Measurements from ENCODE around the gene ISCA2.

ISCA2 gene

DNA sequence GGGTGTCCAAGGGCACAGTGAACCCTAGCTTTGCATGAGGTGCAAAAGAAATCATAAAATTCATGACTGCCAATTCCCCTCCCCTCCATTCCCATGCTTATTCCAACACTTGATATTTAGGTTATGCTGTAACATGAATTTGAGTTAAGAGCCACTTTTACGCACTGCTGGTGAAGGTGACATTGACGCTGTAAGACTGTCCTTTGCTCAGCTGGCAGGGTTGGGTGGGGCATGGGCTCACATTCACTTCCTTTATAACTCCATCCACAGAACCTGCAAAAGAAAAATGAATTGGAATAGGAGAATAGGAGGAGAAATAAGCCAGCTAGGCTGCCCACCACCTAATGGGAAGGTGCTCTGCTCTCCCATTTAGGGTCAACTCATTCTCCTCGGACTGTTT lies 7.4 kb upstream of the ISCA2 start:
- H3K79me2 ChIP-seq (ENCODE audit: control insufficient read depth, insufficient read depth, low read length) = peaks cover 13% of the 10 kb centered on the region
- H2BK15ac ChIP-seq (replicated peaks; ENCODE audit: low read depth) = no peak overlapping the region
- no peak overlapping the region for H4K5ac ChIP-seq (ENCODE audit: low read length)
- no peak overlapping the region for H3K4me3 ChIP-seq (ENCODE audit: low read length)
- H3K18ac ChIP-seq (ENCODE audit: low read length) = no peak overlapping the region
- no peak overlapping the region for H3K4me2 ChIP-seq (ENCODE audit: low read length)
- H2BK120ac ChIP-seq (ENCODE audit: low read depth, low read length) = no peak overlapping the region
- no peak overlapping the region for H2BK5ac ChIP-seq (ENCODE audit: low read length)
- H3K56ac ChIP-seq (ENCODE audit: low read length) = no peak overlapping the region
- H4K8ac ChIP-seq (ENCODE audit: low read depth, low read length) = no peak overlapping the region
- no CpG with 5 or more reads among the region's 3 CpGs for WGBS (ENCODE audit: extremely low coverage, insufficient coverage, low lambda C conversion rate)
- no peak overlapping the region for H3K4ac ChIP-seq (ENCODE audit: low read depth, low read length)
- H2AK5ac ChIP-seq (ENCODE audit: low read length) = no peak overlapping the region
- no peak overlapping the region for H3K9ac ChIP-seq (ENCODE audit: low read length)
- DNase-seq = no peak
- no peak overlapping the region for H3K27ac ChIP-seq (ENCODE audit: low read depth, low read length)
- H3K79me1 ChIP-seq (ENCODE audit: low read length) = peaks cover 19% of the 10 kb centered on the region
- peaks cover 5% of the 10 kb centered on the region for H3K36me3 ChIP-seq (ENCODE audit: control insufficient read depth, insufficient read depth, low read length)
- H3K4me1 ChIP-seq (ENCODE audit: control insufficient read depth, low read depth, low read length) = peaks cover 3% of the 10 kb centered on the region
- no peaks in the 10 kb centered on the region for H3K27me3 ChIP-seq (ENCODE audit: insufficient read depth, low read length, poor library complexity)
- H3K23ac ChIP-seq (ENCODE audit: low read length) = no peak overlapping the region

DNA sequence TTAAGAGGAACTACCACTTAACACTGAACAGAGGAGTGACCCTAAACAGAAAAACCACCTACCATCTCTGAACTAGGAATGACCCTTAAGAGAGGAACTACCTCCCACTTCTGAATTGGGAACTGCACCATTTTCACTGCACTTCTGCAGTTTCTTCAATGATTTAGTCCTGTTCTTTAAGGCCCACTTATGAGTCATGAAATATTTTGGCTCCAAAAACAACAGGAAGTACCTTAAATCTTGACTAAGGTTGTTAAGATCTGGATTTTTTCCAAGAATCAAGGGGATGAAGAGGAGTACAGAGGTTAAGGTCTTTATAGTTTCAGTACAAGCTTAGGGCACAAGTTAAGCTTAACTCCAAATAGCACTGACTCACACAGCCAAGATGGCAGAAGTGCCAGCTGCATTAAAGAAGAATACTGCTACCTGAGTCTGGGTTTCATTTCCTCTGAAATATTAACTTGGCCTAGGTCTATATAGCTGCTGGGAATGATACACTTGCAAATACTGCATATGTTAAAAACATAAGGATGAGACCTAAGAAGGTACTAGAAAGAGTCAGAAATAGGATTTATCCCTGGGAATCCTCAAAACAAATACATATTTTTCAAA lies 4.7 kb upstream of the ISCA2 start:
- H3K4me2 ChIP-seq (ENCODE audit: low read length) = no peak overlapping the region
- no peak for DNase-seq
- H3K79me2 ChIP-seq (ENCODE audit: control insufficient read depth, insufficient read depth, low read length) = peaks cover 18% of the 10 kb centered on the region
- no peak overlapping the region for H3K4ac ChIP-seq (ENCODE audit: low read depth, low read length)
- H2BK120ac ChIP-seq (ENCODE audit: low read depth, low read length) = no peak overlapping the region
- H3K23ac ChIP-seq (ENCODE audit: low read length) = no peak overlapping the region
- H3K27ac ChIP-seq (ENCODE audit: low read depth, low read length) = no peak overlapping the region
- H3K4me1 ChIP-seq (ENCODE audit: control insufficient read depth, low read depth, low read length) = no peaks in the 10 kb centered on the region
- no peak overlapping the region for H2AK5ac ChIP-seq (ENCODE audit: low read length)
- H4K8ac ChIP-seq (ENCODE audit: low read depth, low read length) = no peak overlapping the region
- H3K18ac ChIP-seq (ENCODE audit: low read length) = no peak overlapping the region
- no peak overlapping the region for H3K56ac ChIP-seq (ENCODE audit: low read length)
- no peak overlapping the region for H4K5ac ChIP-seq (ENCODE audit: low read length)
- no peak overlapping the region for H2BK5ac ChIP-seq (ENCODE audit: low read length)
- H3K36me3 ChIP-seq (ENCODE audit: control insufficient read depth, insufficient read depth, low read length) = peaks cover 3% of the 10 kb centered on the region
- no peak overlapping the region for H3K9ac ChIP-seq (ENCODE audit: low read length)
- peaks cover 30% of the 10 kb centered on the region for H3K79me1 ChIP-seq (ENCODE audit: low read length)
- no peak overlapping the region for H2BK15ac ChIP-seq (replicated peaks; ENCODE audit: low read depth)
- no peak overlapping the region for H3K4me3 ChIP-seq (ENCODE audit: low read length)
- H3K27me3 ChIP-seq (ENCODE audit: insufficient read depth, low read length, poor library complexity) = no peaks in the 10 kb centered on the region

DNA sequence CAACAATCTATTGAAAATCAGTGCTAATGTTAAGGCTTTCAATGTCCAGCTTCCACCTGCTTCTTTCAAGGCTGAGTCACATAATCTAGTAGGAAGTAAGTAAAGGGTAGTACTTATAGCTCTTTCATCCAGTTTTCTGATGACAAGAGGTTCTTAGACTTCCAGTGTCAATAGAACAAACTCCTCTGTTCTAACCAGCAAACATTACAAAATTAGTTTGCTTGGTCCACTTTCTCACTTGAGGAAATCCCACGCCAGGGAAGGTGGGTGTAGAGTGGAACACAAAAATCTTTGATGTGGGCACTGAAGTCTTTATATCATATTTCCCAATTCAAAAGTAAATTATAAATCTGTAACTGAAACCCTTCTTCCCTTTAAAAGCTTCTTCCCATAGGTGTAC lies 3.1 kb upstream of the ISCA2 start:
- H2AK5ac ChIP-seq (ENCODE audit: low read length) = no peak overlapping the region
- H4K5ac ChIP-seq (ENCODE audit: low read length) = no peak overlapping the region
- no peak overlapping the region for H3K23ac ChIP-seq (ENCODE audit: low read length)
- H4K8ac ChIP-seq (ENCODE audit: low read depth, low read length) = no peak overlapping the region
- H3K79me2 ChIP-seq (ENCODE audit: control insufficient read depth, insufficient read depth, low read length) = peaks cover 24% of the 10 kb centered on the region
- no peak overlapping the region for H3K4ac ChIP-seq (ENCODE audit: low read depth, low read length)
- H2BK5ac ChIP-seq (ENCODE audit: low read length) = no peak overlapping the region
- no peak overlapping the region for H3K9ac ChIP-seq (ENCODE audit: low read length)
- peaks cover 5% of the 10 kb centered on the region for H3K4me1 ChIP-seq (ENCODE audit: control insufficient read depth, low read depth, low read length)
- H3K18ac ChIP-seq (ENCODE audit: low read length) = no peak overlapping the region
- no peak overlapping the region for H2BK120ac ChIP-seq (ENCODE audit: low read depth, low read length)
- peaks cover 36% of the 10 kb centered on the region for H3K79me1 ChIP-seq (ENCODE audit: low read length)
- no peak for DNase-seq
- H3K27me3 ChIP-seq (ENCODE audit: insufficient read depth, low read length, poor library complexity) = no peaks in the 10 kb centered on the region
- H2BK15ac ChIP-seq (replicated peaks; ENCODE audit: low read depth) = no peak overlapping the region
- H3K27ac ChIP-seq (ENCODE audit: low read depth, low read length) = no peak overlapping the region
- no CpG with 5 or more reads among the region's 1 CpG for WGBS (ENCODE audit: extremely low coverage, insufficient coverage, low lambda C conversion rate)
- no peak overlapping the region for H3K4me3 ChIP-seq (ENCODE audit: low read length)
- H3K56ac ChIP-seq (ENCODE audit: low read length) = no peak overlapping the region
- H3K36me3 ChIP-seq (ENCODE audit: control insufficient read depth, insufficient read depth, low read length) = no peaks in the 10 kb centered on the region
- H3K4me2 ChIP-seq (ENCODE audit: low read length) = no peak overlapping the region

DNA sequence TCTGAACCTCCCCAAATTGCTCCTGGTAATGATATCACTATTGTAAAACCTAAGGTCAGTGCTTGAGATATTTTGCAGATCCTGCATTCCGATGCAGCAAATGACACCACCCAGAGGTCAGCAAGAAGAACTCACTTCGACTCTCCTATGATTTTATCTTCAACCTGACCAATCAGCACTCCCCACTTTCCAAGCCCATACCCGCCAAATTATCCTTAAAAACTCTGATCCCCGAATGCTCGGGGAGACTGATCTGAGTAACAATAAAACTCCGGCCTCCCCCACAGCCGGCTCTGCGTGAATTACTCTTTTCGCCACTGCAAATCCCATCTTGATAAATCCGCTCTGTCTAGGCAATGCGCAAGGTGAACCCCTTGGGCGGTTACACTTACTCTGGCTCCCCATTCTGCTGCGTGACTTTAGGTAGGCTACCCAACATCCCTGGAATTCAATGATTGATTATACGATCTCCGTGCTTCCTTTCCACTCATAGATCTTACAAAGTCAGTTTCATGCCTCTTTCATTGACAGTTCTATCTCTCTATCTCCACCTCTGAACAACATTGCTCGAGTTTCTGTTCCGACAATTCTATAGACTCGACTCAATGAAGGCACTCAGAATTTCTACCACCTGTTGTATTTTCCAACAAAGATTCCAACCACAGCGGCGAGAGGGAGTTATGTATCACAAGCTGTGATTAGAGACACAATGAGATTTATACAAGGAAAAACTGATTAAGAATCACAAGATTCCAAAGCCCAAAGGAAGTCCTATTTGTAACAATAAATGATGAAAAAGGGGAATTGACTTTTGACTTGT lies 1.4 kb upstream of the ISCA2 start:
- Histone ChIP-seq H3K36me3 (ENCODE audit: control insufficient read depth, insufficient read depth, low read length) (no peaks in the 10 kb centered on the region), H2BK5ac (ENCODE audit: low read length) (no peak overlapping the region), H2AK5ac (ENCODE audit: low read length) (no peak overlapping the region), H2BK15ac (replicated peaks; ENCODE audit: low read depth) (no peak overlapping the region), H3K56ac (ENCODE audit: low read length) (peak overlapping the region; percentile 92), H3K18ac (ENCODE audit: low read length) (peak overlapping the region; percentile 81), H4K5ac (ENCODE audit: low read length) (no peak overlapping the region), H3K27ac (ENCODE audit: low read depth, low read length) (no peak overlapping the region), H3K27me3 (ENCODE audit: insufficient read depth, low read length, poor library complexity) (no peaks in the 10 kb centered on the region), H3K4me2 (ENCODE audit: low read length) (peak overlapping the region; percentile 83), H3K79me1 (ENCODE audit: low read length) (peaks cover 35% of the 10 kb centered on the region), H3K4me3 (ENCODE audit: low read length) (peak overlapping the region; percentile 79), H3K4me1 (ENCODE audit: control insufficient read depth, low read depth, low read length) (peaks cover 5% of the 10 kb centered on the region), H4K8ac (ENCODE audit: low read depth, low read length) (no peak overlapping the region), H3K4ac (ENCODE audit: low read depth, low read length) (peak overlapping the region; percentile 20), H3K23ac (ENCODE audit: low read length) (no peak overlapping the region), H2BK120ac (ENCODE audit: low read depth, low read length) (no peak overlapping the region), H3K79me2 (ENCODE audit: control insufficient read depth, insufficient read depth, low read length) (peaks cover 24% of the 10 kb centered on the region), H3K9ac (ENCODE audit: low read length) (peak overlapping the region; percentile 77)
- no CpG with 5 or more reads among the region's 20 CpGs for WGBS (ENCODE audit: extremely low coverage, insufficient coverage, low lambda C conversion rate)
- peak; percentile 86 for DNase-seq

DNA sequence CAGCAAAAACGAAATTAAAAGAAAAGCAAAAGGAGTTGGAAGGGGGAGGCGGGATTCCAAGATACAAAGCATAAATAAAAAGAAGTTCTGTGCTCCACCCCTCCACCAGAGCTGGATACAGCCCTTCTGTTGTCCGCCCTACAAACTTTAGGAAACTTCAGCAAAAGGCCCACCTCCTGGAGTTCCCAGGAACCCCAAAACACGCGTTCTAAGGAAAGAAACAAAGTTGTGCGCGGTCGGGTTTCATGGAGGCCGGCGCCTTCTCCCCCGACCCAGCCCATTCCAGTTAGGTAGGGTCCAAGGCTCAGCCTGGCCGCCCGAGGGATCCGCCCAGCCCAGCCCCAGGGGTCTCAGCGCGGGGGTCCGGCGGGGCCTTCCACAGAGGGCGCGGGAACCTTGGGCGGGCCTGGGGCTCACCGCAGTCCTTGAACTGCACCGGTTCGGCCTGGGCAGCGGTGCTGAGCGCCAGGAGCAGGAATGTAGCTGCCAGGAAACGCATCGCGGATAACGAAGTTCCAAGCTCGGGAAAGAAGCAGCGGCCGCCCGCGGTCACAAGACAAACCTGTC lies 706 bp upstream of the ISCA2 start, which contains the start of gene NPC2:
TSS of gene NPC2 (minus strand) at position 530 of the 567 bp plus-strand sequence. CDS start at position 499, 31 bp downstream.
- Histone ChIP-seq H2BK120ac (ENCODE audit: low read depth, low read length) (no peak within 1 kb of the TSS), H3K23ac (ENCODE audit: low read length) (peak within 1 kb of the TSS; percentile 98), H3K27me3 (ENCODE audit: insufficient read depth, low read length, poor library complexity) (no peaks in the 10 kb centered on the region), H3K18ac (ENCODE audit: low read length) (peak within 1 kb of the TSS; percentile 81), H3K4ac (ENCODE audit: low read depth, low read length) (peak within 1 kb of the TSS; percentile 20), H4K8ac (ENCODE audit: low read depth, low read length) (no peak within 1 kb of the TSS), H3K27ac (ENCODE audit: low read depth, low read length) (peak within 1 kb of the TSS; percentile 97), H3K36me3 (ENCODE audit: control insufficient read depth, insufficient read depth, low read length) (no peaks in the 10 kb centered on the region), H4K5ac (ENCODE audit: low read length) (no peak within 1 kb of the TSS), H3K56ac (ENCODE audit: low read length) (peak within 1 kb of the TSS; percentile 96), H3K4me2 (ENCODE audit: low read length) (peak within 1 kb of the TSS; percentile 83), H3K79me2 (ENCODE audit: control insufficient read depth, insufficient read depth, low read length) (peaks cover 24% of the 10 kb centered on the region), H2BK5ac (ENCODE audit: low read length) (peak within 1 kb of the TSS; percentile 77), H3K79me1 (ENCODE audit: low read length) (peaks cover 32% of the 10 kb centered on the region), H3K4me3 (ENCODE audit: low read length) (peak within 1 kb of the TSS; percentile 89), H2AK5ac (ENCODE audit: low read length) (no peak within 1 kb of the TSS), H3K4me1 (ENCODE audit: control insufficient read depth, low read depth, low read length) (peaks cover 5% of the 10 kb centered on the region), H2BK15ac (replicated peaks; ENCODE audit: low read depth) (no peak within 1 kb of the TSS), H3K9ac (ENCODE audit: low read length) (peak within 1 kb of the TSS; percentile 94)
- no peak for DNase-seq
- no CpG with 5 or more reads among the region's 35 CpGs for WGBS (ENCODE audit: extremely low coverage, insufficient coverage, low lambda C conversion rate)
